Activated T-cell treated with anti-CD3 and anti-CD28 coated beads, Interleukin-2, amount 50 U/mL, for 1 hour (primary cell): ENCODE results near the gene CRMP1.

Experiments used
- DNase-seq: peaks from one replicate; pipeline ENCODE4 v3.0.0-alpha.2; 2020

The CRMP1 gene

GRCh38 chr4:5919044-5919443 is 26.2 kb upstream of the CRMP1 start:
- DNase-seq, result no peak

DNA sequence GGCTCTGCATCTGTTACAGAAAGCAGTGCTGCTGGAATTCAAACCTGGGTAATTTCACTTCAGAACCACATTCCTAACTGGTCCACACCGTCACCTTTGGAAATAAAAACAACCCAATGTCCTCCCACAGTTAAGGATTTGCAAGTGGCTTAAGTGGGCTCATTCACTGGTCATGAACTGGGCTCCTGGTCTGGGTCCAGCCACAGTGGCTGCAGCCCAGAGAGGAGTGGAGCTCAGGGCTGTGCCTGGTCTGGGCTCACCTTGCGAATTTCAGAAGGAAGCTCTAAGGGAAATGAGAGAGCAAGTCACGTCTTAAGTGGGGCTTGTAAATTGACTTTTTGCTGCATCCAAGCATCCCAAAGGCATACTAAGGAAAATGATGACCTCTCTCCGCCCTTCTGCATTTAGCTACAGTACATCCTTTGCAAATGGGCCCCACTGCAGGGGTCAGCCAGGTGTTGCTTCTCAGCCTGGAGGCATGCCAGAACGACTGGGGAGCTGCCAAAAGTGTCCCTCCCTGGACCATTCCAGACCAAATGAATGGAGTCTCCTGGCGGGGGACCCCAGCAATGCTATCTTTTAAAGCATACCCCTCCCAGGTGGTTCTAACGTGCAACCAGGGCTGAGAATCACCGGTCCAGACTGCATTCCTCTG is 25.6 kb upstream of the CRMP1 start:
- no peak for DNase-seq

- DNase-seq, result no peak
These were observed 24.8 kb upstream of the CRMP1 start for GRCh38 chr4:5917672-5918071.

DNA sequence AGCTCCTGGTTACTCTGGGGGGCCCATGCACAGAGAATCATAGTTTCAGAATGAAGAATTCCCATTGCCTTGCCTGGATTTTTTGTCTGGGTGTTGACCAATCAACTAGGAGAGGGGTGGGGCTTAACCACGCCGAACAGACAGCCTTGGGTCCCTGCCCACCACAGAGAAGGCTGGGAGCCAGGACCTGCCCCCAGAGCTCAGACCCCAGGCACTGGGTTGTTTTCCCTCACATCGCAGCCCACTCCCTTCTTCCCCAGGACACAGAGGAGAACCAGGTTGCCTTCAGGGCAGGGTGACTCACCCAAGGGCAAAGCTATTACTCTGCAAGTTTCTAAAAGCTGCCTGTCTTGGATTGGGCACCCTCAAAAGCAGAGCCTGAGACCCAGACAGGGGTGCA is 23.3 kb upstream of the CRMP1 start:
- DNase-seq, result no peak

DNA sequence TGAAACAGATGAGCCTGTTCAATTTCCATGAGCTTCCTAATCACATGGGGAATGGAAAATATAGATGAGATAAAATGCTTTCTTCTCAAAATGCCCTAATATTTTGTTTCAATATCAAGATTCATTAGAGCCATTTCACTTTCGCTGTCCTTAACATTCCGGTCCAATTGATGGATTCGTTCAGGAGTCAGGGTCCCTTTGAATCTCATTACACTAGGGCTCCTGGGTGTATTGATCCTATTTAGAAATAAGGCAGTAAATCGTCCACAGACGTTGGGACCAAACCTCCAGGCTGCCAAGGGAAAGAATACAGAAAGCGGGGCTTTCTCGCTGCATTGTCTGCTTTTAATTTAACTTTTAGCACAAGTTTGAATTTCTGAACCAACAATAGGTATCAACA is 20.6 kb upstream of the CRMP1 start:
- no peak for DNase-seq

DNA sequence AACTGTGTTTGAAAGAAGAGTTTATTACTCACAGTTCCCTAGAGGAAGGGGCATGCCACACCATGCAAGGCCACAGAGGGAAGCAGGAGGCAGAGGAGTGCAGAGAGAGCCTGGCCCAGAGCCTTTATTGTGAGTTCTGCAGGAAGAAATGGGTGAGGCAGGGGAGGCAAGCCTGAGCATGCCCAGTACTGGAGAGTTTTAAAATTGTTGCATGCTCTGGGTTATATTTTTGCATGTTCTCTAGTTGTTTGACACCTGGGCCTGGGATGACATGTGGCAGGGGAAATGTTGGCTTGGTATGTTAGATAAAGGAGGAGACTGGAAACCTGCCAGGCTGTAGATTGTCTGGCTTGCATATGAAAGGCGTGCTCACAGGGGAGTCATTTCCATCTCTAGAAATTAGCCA is 19.7 kb upstream of the CRMP1 start:
- DNase-seq, result no peak

DNA sequence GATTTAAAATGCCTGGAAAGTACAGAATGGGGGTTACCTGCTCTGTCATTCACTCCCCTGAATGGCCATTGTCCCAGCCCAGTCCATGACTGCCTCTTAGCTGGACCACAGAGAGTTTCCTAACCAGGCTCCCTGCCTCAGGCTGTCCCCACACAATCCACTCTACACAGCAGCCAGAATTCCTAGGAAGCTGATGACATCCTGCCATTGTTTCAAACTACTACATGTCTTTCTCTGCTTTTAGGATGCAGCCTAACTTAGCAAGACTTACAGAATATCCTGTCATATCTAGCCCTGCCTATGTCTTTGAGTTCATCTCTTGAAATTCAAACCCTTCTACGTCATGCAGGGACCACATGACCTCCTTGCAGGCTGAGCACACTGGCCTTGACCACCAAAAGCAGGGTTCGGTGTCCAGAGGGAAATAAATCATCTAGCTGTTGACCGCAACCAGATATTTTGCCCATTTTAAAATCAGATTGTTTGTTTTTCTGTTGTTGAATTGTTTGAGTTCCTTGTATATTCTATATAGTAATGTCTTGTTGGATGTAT is 16.1 kb upstream of the CRMP1 start:
- no peak for DNase-seq

DNA sequence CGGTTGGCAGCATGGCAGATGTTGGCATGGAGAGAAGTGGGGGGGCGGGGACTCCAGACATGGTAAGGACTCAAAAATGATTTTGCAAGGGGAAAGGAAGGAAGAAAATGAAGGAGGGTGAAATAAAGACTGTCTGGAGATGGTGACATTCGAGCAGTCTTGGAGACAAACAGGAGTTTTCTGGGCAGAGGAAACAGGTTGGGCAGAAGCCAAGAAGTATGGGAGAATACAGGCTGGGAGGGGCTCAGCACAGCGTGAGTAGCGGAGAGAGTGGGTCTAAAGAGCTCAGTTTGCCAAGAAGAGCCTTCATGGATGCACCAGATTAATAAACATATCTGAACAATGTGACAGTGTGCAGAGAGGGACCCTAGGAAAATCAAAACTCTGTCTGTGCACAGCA is 13.3 kb upstream of the CRMP1 start:
- no peak for DNase-seq

DNA sequence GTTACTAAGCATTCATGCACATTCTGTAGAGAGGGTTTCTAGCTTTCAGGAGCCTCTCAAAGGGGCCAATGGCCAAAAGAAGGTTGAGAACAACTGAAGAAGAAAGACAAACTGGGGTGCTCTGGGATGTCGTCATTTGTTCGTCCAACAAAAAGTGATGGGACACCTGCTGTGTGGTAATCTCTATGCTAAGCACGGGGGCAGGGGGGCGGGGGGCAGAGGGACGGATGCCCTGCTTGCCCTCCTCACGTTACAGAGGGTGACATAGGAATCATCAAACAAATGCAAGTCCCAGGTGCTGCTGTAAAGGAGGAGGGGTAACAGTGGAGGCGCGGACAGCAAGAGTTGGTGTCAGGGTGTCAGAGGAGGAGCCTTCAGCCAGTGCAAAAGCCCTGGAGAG is 12.8 kb upstream of the CRMP1 start:
- no peak for DNase-seq

DNA sequence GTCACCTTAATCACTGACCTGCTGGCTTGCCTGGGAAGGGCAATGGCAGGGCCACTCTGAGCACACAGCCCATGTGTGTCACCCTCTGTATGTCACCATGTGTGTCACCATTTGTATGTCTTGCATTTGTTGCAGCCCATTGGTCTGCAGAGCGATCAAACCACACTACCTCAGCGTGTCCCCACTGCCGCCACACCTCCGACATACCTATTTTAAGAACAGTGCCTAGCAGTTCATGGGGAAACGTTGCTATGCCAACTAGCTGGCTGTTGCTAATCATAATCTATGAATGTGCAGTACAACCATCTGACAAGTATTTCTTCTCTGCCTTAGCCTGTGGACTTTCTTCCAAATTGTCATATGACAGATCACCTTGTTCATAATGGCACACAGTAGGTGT is 8.0 kb upstream of the CRMP1 start:
- DNase-seq, result no peak

GRCh38 chr4:5899881-5900280 is 7.0 kb upstream of the CRMP1 start:
- no peak for DNase-seq

GRCh38 chr4:5899396-5899795 is 6.5 kb upstream of the CRMP1 start:
- DNase-seq, result no peak

- DNase-seq, result no peak
These were observed 4.8 kb upstream of the CRMP1 start for GRCh38 chr4:5897674-5898073.

GRCh38 chr4:5895287-5895686 is 2.4 kb upstream of the CRMP1 start:
- DNase-seq, result no peak

GRCh38 chr4:5894266-5894665 is 1.4 kb upstream of the CRMP1 start:
- no peak for DNase-seq

DNA sequence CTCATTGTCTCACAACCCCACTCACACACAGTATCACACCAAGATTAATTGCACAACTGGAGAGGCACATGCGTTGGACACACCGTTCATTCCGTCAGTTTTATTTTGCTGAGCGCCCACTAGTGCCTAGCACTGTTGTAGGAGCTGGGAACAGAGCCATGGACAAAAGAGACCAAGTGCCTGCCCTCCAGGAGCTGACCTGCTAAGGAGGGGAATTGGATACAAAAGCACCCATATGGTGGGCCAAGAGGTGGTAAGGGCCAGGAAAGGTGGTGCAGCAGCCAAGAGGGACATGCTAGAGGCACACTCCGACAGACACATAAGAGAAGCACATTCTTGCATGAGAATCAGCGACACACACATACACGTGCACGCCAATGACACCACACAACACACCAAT is 705 bp upstream of the CRMP1 start:
- no peak for DNase-seq

DNA sequence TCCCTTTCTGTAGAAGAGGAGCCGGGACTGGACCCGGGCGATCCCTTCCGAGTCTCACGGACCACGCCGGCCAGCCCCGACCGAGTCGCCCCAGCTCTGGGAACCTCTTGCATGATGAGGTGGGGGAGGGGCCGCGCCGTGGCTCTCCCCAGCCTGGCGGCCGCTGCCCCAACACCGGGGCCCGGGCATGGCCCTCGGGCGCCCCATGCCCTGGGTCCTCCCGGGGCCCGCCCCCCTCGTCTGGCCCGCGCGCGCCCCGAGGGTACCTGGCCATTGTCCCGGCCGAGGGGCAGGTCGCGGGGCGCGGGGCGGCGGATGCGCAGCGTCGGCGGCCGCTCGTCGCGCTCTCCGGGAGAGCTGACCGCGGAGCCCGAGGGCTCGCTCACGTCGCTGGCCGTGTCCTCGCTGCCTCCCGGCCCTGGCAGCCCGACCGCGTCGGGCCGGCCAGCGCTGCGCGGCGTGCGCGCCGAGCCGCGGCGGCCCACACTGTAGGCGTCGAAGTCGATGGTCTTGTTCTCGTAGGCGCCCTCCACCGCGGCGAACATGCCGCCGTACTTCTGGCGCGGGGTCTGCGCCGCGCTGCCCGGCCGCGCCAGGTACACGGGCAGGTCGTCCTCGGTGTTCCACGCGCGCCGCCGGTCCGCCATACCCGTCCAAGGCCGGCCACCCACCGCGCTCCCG is 423 bp downstream of the CRMP1 start:
- DNase-seq, result no peak

GRCh38 chr4:5891563-5892322 is 1.1 kb downstream of the CRMP1 start:
- DNase-seq, result no peak

DNA sequence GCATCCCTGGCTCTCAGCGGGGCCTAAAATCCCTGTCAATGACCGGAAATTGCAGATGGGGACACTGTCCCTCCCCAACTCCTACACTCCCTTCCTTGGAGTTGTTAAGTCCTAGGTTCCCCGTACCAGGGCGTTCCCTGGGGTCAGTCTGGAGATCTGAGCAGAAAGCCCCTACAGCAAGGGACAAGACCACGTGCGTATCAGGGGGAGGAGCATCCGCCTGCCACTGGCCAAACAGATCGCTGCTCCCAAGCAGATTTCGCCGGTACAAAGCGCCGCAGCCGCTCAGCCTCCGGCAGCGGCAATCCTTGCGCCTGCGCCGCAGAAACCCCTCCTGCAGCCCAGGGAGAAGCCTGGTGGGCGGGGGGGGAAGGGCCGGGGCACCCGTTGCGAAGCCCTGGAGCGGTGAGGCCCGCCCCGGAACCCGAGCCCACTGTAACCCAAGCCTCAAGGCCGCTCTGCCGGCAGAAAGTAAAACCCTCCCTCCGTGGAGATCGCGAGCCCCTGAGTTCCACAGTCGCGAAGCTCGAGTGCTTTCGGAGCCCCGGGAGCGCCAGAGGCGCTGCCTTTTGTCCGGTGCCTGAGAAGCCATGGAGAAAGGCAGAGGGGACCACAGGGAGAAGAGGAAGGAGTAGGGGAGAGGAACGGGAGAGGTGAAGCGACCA is 2.7 kb downstream of the CRMP1 start:
- no peak for DNase-seq

DNA sequence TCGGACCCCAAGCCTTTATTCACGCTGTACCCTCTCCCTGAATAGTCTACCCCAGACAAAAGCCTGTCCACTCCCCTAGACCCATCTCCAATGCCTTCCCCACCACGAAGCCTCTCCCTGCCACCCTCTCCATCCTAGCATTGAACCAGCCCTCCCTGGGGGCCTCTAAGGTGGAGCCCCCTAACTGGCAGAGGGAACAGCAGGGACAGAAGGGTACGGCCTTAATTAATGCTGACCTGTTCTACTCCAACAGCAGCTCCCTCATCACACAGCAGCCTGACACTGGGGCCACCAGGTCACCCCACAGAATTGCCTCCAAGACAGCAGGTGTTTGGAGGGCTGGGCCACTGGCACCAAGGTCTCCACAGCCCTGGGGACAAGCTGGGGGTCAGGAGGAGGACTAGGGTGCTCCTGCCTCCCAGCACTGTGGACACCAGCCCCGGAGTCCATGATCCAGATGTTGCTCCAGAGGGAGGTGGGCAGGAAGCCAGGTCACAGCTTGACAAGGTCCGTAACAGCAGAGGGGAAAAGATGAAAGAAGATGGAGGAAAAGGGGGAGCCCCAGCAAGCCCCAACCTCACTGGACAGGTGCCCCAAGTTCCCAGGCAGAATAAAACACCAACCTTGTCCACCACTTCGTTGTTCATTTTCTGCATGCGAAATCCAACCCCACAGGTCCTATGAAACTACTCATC is 3.7 kb downstream of the CRMP1 start:
- DNase-seq, result no peak

DNA sequence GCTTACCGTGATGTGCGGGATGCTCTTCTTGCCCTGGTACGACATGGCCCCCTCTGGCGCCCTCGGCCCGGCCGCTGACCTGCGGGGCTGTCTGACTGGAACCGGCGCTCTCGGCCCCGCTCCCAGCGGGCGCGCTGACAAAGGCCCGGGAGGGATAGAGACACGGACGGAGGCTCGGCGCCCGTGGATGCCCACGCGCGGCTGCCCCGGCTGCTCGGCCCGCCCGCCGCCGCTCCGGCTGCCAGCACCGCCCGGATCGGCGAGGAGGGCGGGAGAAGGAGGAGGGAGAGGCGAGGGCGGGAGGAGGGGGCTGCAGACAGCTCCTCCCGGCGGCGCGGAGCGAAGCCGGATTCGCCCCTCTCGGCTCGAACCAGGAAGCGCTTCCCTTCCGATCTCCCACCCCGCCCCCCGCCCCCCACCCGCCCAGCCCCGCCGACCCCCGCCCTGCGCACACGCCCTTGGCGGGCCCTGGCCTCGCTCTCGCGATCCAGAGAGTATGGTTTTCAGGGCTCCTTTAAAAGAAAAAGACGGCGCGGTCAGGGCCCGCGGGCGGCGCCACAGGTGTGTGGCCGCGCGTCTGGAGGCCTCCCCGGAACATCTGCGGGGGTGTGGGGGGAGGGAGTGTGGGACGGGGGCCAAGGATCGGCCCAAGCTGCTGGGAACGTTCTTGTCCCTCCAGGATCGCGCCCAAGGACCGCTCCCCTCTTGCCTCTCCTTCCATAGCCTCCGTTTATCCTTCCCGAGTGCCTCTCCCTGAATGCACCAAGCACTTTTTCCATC is 4.5 kb downstream of the CRMP1 start:
- DNase-seq, result no peak
